HUDEP-2 (cell line): ENCODE data around the gene TMPRSS5.
"Not testable (repeated sequence)": the region's sequence is repeated elsewhere in the genome, so short reads cannot be mapped to it uniquely, and the experiment has no call there.

Source experiments
- DNase-seq, 76 experiments: peaks; one replicate each; lab custom pipeline; 2025; ENCODE audit not compliant: unreplicated experiment in 76 of 76; lab: John Stamatoyannopoulos, UW

The TMPRSS5 gene

DNA sequence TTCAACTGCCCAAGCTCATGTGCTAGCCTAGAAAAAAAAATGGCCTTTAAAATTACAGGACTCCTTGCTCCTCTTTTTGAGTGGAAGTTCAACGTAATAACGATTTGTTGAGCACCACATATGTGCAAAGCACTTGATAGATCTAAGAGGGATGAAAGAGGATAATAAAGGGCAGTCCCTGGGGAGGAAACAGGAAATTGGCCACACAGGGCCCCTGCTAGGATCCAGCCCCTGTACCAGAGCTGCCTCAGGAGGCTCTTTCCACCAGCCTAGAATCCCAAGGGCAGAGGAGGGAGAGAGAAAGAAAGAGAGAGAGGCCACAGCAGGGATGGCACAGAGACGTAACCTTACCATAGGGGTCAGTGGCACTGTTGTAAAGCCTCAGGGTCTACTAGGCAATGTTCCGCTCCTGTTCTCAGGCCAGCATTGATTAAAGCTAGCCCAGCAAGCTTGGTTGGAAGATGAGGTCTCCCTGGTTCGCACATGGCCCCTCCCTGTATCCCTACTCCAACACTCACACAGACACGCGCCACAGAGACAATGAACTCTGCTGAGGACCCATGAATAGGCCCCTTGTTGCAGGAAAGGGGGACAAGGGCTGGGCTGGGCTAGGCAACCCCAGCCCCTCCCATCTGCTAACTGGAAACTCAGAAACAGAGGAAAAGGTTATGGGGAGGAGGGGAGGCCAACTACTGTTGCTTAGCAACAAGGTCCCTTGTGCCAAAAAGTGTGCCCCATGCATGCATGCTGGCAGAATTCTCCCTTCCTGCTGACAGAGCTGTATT lies at the start of gene TMPRSS5:
Gene TMPRSS5, minus strand, starts transcription at position 438 of the 785 bp plus-strand sequence. Its CDS starts 84 bp downstream, at position 354.
- DNase-seq, result no peak

DNA sequence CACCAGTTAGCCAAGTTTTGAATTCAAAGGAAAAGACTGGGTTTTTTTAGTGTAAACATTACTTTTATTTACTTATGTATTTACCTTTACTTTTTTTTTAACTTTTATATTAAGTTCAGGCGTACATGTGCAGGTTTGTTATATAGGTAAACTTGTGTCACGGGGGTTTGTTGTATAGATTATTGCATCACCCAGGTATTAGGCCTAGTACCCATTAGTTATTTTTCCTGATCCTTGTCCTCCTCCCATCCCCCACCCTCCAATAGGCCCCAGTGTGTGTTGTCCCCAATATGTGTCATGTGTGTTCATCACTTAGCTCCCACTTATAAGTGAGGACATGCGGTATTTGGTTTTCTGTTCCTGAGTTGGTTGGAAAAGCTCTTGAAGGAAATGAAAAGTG lies 46.8 kb upstream of the TMPRSS5 start:
- DNase-seq, result no peak

DNA sequence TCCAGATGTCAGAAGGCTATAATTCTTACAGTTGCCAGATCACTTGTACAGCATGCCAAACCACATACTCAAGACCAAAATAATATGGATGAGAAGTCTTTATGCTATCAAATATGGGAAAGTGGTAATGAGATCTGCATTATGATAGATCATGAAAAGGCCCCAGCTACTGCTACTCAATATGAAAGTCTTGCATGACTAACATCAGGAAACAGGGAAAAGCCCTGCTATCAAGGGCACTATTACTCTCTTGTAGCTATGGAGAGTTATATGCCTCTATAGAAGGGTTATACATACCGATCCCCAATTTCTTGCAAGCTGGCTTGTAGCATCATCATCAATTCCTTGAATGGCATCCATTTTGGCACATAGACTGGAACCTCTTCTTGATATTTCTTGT lies 30.2 kb upstream of the TMPRSS5 start:
- DNase-seq, result no peak

DNA sequence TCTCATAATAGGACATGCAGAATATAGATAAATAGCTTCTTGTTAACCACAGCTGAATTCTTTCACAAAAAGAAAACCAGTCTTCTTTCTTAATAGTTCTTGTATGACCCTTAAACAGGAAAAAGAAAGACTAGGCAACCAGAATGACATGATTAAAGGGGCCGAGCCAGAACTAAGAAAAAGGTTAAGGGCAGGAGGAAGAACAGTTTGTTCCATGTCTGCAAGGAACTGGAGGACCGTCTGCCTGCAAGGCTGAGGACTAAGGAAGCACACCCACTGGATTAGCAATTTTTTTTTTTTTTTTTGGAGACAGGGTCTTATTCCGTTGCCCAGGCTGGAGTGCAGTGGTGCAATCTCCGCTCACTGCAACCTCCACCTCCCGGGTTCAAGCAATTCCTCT lies 26.0 kb upstream of the TMPRSS5 start:
- no peak for DNase-seq

DNA sequence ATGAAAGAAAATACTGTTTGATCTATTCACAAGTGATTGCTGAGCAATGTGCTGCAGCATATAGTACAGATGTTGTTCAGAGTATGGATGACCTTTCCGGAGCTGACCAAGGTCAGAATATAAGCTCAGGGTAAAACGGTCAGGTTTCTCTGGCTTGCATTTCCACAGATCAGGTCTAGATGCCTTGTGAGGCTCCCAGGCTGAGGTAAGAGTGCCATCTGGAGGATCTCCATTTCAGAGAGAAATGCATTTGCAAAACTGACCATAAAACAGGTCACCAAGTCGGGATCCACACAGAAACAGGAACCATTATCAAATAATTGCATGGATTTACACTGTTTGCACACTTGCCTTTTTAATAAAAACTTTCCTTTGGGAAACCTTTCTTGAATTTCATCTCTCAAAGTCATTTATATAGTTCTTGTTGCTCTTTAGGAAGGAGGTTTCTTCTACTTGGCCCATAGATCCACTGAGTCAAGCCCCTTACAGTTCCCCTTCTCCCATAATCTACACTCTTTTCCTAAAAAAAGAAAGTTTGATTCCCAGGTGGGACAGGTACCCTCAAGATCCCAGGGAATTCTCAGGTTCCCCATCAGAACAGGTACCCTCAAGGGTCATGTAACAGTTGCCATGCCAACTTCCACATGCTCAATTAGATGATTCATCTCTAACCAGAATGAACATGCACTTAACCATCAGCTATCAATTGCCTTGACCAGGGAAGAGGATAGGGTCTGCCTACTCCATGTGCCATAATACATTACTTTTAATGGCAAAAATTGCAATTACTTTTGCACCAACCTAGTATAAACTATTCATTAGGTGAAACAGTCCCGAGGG lies 25.0 kb upstream of the TMPRSS5 start:
- DNase-seq, result peak in 30 of 76 experiments; percentile 0 to 56 (median 16)

DNA sequence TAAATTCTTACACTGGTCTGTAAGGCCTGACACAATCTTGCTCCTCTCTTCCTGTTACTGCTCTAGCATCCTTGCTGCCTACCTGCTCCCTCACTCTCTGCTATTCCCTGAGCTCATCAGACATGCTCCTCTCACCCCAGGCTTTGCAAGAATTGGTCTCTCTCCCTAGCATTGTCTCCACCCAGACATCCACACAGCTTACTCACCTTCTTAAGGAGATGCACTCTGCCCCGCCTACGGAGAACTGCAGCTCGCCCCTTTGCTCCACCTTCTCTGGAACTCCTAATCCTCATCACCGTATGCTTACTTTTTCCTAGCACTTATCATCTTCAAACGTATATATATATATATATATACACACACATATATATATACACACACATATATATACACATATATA lies 23.3 kb upstream of the TMPRSS5 start:
- no peak for DNase-seq

DNA sequence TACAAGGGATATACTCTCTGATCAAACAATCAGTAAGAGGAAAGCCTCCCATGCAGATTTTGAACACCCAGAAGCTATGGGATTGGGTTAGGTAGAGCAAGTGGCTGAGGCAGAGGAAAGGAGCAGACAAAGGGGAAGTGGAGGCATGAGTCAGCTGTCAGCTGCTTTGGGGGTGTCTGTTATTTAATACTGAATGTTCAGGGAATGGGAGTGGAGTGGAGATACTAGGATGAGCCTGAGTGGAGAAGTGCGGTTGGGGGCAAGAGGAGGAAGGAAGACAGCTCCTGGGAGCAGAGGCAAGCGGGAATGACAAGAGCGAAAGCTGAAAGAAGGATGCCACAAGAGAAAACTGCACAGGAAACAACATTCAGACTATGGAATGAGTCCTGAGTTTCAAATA lies 22.7 kb upstream of the TMPRSS5 start:
- DNase-seq, result no peak

DNA sequence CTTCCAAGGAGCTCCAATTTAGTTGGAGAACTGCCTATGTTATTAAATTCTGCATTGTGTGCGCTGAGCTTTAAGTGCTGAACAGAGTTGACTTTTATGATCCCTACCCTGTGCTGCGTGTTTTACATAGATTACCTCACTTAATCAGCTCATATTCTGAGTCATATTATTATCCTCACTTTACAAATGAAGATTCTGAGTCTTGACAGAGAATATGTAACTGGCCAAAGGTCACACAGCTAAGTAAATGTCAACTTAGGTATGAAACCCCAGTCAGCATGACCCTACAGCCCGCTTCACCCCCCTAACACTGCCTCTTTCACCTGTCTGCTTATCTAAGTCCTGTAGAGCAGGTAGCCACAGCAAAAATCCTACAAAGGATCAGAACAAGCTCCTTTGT lies 19.8 kb upstream of the TMPRSS5 start:
- no peak for DNase-seq

DNA sequence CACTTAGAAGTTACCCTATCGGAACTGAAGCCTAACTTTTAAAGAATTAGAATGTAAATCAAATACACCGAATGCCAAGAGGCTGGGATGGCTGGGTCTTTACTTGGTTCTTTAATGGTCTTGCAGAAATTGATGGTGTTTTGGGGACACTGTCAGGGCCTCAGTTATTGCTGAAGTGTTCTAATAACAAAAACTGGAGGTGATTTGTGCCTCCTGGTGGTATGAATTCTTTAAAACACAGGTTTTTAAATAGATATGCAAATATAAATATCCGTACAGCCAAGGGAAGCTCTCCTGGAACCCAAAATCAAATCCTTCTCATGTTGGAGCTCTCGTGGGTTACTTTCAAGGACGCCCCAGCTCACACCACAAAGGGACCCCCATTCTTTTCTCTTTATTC lies 19.3 kb upstream of the TMPRSS5 start:
- no peak for DNase-seq

DNA sequence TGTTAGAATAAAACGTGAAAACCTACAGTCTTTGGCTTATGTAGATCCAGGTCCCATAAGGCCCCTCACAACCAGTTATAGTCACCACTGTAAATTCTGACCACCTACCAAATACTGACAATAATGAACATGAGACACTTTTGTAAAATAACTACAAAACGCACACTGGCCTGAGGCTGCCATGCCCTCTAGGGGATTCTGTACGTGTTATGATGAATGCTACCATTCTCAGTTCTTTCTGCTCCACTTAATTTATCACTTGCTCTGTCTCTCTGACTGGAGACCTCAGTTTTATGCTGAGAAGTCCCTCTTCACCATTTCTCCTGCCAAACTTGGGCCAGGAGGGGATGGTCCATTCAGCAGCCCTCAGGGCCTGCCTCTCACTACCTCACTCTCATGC lies 18.7 kb upstream of the TMPRSS5 start:
- no peak for DNase-seq

DNA sequence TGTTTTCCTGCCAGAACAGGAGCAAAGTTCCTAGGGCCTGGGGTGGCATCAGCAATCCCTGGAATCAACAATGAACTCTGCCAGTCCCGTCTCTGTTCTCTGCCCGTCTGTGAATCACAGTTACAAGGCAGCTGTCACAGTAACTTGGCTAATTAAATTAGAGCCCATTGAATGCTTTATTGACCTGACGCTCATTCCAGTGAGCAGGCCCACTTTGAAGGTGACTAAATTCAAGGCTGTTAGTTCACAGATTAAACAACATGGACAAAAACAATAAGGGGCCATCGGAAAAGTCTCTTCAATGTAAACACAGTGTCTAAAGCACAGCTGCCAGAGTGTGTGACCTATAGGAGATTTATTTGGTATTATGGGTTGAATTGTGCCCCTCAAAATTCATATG lies 17.7 kb upstream of the TMPRSS5 start:
- no peak for DNase-seq

DNA sequence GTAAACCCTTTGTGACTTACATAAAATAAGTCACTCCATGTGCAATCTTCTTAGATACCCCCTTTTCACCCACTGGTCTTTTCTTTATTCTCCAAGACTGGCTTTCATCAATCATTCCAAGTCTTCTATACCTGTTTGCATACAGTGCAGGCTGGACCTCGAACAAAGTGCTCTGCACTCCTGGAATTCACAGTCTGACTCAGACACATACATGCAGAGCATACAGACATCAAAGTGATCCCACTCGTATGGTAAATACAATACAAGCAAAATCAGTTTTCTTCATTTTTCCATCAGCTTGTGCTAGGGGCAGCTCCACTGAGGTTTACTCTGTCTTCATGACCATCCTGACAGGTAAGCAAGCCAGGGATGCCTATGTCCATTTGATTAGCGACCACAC lies 16.8 kb upstream of the TMPRSS5 start:
- no peak for DNase-seq

DNA sequence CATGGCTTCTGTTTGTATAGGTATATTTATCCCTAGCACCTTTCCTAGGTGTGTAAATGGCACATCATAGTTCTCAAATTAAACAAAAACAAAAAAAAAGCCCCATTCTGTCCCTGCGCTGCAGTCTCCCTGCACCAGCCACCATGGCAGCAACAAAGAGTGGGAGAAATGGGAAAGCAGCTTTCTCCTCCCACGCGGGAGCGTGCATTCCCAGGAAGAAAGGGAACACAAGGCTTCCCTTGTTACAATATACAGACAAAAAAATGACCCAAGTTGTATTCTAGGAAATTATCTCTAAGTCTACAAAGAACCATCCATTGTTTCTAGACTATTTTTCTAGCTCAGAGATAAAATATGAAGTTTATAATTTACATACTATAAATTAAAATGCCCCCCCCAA lies 16.1 kb upstream of the TMPRSS5 start:
- DNase-seq, result no peak

DNA sequence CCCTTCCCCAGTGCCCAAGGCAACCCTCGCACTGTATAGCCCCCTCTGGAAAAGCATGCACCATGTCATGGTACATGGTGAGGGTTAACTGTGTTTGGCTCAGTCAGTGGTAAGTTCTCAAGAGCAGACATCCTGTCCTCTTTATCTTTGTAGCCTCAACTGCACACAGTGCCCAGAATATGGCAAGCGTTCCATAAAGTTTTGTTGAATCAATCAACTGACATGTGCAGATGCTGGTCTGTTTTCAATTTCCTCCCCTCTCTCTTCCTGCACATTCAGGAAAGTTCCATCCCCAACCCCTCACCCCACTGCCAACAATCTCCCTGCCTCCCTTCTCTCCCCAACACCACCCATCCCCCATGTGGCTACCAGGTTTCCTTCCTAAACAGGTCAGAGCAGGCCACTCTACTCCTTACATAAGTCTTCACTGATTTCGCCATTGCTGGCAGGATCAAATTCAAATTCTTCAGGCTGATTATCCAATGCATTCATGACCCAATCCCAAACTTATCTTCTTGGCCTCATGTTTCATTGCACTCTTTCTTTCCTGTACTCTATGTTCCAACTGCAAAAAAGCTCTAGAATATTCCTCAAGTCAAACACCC lies 15.5 kb upstream of the TMPRSS5 start:
- DNase-seq, result no peak

DNA sequence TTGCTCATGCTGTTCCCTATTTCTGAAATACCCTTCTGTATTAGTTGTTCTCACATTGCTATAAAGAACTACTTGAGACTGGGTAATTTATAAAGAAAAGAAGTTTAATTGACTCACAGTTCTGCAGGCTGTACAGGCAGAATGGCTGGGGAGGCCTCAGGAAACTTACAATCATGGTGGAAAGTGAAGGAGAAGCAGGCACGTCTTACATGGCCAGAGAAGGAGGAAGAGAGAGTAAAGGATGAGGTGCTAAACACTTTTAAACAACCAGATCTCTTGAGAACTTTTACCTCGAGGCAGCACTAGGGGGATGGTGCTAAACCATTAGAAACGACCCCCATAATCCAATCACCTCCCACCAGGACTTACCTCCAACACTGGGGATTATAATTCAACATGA lies 14.4 kb upstream of the TMPRSS5 start:
- not testable (repeated sequence) for DNase-seq

DNA sequence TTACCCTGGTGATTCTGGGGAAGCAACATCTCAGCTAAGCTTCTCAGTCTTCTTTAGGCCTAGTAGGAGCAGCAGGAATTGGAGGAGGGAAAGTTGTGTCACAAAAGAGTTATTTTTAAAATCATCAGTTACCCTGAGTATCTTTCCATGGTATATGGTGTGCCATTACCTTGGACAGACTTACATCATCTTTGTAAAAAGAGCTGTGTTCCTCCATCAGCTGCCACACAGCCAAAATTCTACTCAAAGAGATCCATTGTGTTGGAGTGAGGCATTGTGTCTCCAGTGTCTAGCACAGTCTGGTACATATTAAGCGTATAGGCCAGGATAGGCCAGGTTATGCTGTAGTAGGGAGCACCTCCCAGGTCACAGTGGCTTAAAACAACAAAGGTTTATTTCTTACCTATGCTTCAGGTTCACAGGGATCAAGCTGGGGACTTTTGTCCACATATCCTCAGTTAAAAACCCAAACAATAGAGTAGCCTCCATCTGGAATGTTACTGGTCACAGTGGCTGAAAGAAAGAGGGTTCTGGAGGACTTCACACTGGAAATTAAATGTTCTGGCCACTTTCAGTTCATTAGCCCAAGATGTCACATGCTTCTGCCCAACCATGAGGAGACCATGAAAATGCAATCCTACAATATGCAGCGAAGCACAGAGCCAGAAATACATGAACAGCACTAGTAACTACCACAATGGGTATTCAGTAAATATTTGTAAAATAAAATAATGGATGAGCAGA lies 9.9 kb upstream of the TMPRSS5 start:
- DNase-seq, result no peak

DNA sequence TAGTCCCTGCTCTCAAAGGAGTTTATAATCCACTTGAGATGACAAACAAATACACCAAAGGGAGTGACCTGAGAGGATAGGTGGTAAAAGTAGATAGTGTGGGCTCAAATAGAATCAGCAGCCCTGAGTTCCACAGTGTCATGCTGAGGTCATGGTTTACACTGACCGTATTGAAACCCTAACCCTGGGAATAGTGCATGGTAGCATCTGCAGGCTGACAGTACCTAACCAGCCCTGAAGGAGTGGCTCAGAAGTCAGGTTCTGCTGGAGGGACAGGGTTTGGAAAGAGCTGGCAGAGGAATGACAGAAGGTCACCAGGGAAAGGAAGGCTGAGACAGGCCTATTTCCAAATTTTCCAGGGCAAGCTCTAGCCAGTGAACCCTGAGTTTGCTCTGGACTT lies 9.2 kb upstream of the TMPRSS5 start:
- no peak for DNase-seq

DNA sequence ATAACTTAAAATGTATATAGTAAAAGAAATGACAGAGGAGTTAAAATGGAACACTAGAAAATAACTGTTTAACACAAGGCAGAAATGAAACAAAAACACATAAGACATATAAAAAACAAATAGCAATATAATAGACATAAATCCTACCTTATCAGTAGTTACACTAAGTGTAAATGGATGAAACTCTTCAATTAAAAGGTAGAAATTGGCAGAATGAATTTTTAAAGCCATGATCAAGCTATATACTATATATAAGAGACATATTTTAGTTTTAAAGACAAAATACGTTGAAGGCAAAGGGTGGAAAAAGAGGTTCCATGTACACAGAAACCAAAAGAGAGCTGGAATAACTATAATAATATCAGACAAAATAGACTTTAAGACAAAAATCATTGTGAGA lies 4.9 kb upstream of the TMPRSS5 start:
- DNase-seq, result no peak

DNA sequence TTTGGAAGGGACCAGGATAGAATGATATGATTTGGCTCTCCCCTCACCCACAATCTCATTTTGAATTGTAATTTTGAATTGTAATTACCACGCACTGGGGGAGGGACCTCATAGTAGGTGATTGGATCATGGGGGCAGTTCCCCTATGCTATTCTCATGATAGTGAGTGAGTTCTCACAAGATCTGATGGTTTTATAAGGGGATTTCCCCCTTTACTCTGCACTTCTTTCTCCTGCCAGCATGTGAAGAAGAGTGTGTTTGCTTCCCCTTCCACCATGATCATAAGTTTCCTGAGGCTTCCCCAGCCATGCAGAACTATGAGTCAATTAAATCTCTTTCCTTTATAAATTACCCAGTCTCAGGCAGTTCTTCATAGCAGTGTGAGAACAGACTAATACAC lies 2.6 kb downstream of the TMPRSS5 start:
- not testable (repeated sequence) for DNase-seq

DNA sequence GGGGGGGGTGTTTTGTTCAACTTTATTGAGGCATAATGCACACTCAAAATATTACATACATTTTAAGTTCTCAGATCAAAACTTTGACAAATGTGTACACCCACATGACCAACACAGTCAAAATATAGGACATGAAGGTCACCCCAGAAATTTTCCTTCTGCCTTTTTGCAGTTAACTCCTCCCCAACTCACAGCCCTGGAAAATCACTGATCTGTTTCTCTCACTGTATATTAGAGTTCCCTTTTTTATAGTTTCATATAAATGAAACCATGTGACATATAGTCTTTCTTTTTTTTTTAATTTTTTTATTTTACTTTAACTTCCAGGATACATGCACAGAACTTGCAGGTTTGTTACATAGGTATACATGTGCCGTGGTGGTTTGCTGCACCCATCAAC lies 4.6 kb downstream of the TMPRSS5 start:
- DNase-seq, result no peak

DNA sequence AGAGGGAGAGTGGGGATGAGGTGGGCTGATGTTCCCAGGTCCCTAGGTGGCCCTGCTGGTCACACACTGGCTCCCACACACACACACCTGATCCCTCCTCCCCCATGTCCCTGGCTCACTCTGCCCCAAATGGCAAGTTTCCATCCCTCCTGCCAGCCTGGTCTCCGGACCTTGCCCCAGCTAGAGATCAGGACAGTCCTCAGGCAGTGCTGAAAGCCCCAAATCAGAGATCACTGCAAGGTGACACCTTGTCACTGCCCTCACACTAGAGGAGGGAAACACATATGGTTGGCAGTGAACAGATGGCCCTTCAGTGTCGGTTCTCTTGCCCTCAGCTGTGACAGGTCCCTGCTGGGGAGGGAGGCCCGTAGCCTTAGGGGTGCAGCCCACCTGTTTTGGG lies 7.6 kb downstream of the TMPRSS5 start:
- DNase-seq, result no peak
